CD4-positive, alpha-beta memory T cell (primary cell): ENCODE data around the gene RSPRY1. TPM values are rescaled to one million over a fixed set of nuclear protein-coding genes. Genes with fewer than 3 reads are reported as not detected.

Source experiments
- CTCF ChIA-PET: fragments of 350-600 bp; sonication (Branson Sonifier 250); formaldehyde crosslinking; loops from one replicate; lab custom pipeline; 2021; ENCODE audit warnings: inconsistent platforms; ENCODE audit not compliant: partially characterized antibody; lab: Charles Lee
- POLR2A ChIA-PET: fragments of 350-600 bp; sonication (Branson Sonifier 250); formaldehyde crosslinking; loops from one replicate; lab custom pipeline; 2021; ENCODE audit not compliant: partially characterized antibody; lab: Charles Lee
- DNase-seq, 5 donors: peaks; one replicate each; pipeline versions ENCODE4 v3.0.0 to v3.0.0-alpha.2; 2020 to 2022; ENCODE audit warnings: mixed read lengths in 1 of 5
- H3K27ac ChIP-seq: one replicate; pipeline ENCODE4 v1.7.0; 2013; ENCODE audit warnings: low read depth, low read length
- H3K27me3 ChIP-seq: 2 replicates; pipeline ENCODE4 v1.7.0; 2013; ENCODE audit warnings: mild to moderate bottlenecking, low read length, moderate library complexity; ENCODE audit not compliant: insufficient read depth
- H3K36me3 ChIP-seq: 2 replicates; pipeline ENCODE4 v1.7.0; 2013; ENCODE audit warnings: mild to moderate bottlenecking, low read length, moderate library complexity; ENCODE audit not compliant: insufficient read depth
- H3K4me1 ChIP-seq: 2 replicates; pipeline ENCODE4 v1.7.0; 2013; ENCODE audit warnings: mild to moderate bottlenecking, low read length, moderate library complexity; ENCODE audit not compliant: insufficient read depth
- H3K4me3 ChIP-seq, 2 donors: one replicate each; pipeline ENCODE4 v1.7.0; 2013; ENCODE audit warnings: low read length in 2 of 2, mild to moderate bottlenecking in 1 of 2
- H3K9me3 ChIP-seq, 2 donors: one replicate each; pipeline ENCODE4 v1.7.0; 2013; ENCODE audit warnings: low read length in 2 of 2, control low read depth in 1 of 2; ENCODE audit not compliant: control insufficient read depth in 1 of 2
- H3K27ac Mint-ChIP-seq, 7 donors: one replicate each; pipeline ENCODE4 v1.8.0; 2020 to 2021; ENCODE audit warnings: mixed read lengths in 7 of 7, mild to moderate bottlenecking in 6 of 7, inconsistent platforms in 3 of 7, moderate library complexity in 3 of 7
- H3K27me3 Mint-ChIP-seq, 2 donors: one replicate each; pipeline ENCODE4 v1.8.0; 2020 to 2021; ENCODE audit warnings: mixed read lengths in 2 of 2
- H3K36me3 Mint-ChIP-seq, 2 donors: one replicate each; pipeline ENCODE4 v1.8.0; 2020 to 2021; ENCODE audit warnings: mixed read lengths in 2 of 2, inconsistent platforms in 1 of 2, mild to moderate bottlenecking in 1 of 2
- H3K4me1 Mint-ChIP-seq, 4 donors: one replicate each; pipeline ENCODE4 v1.8.0; 2020 to 2021; ENCODE audit warnings: mixed read lengths in 4 of 4, mild to moderate bottlenecking in 1 of 4
- H3K4me3 Mint-ChIP-seq, 8 donors: one replicate each; pipeline ENCODE4 v1.8.0; 2020 to 2021; ENCODE audit warnings: mixed read lengths in 8 of 8, mild to moderate bottlenecking in 7 of 8, moderate library complexity in 6 of 8, inconsistent platforms in 3 of 8
- H3K9me3 Mint-ChIP-seq, 8 donors: one replicate each; pipeline ENCODE4 v1.8.0; 2020 to 2021; ENCODE audit warnings: mixed read lengths in 8 of 8, mild to moderate bottlenecking in 5 of 8, inconsistent platforms in 3 of 8, moderate library complexity in 1 of 8
- intact Hi-C: fragments of 100-400 bp; cut with micrococcal nuclease; formaldehyde crosslinking; loops from one replicate; pipeline ENCODE4 v1.15.1; 2023
- polyA plus RNA-seq, 2 donors: library from polyadenylated mRNA; unstranded; fragments of 300-500 nt; fragmentation: Illumina TruSeq; gene quantifications; one replicate each; pipeline ENCODE4 v1.2.3, GENCODE V29; 2021
- total RNA-seq, 2 experiments: library from RNA; stranded (reverse); gene quantifications; one replicate each; pipeline ENCODE4 v1.2.3, GENCODE V29; 2021

Gene RSPRY1
- total and polyA plus RNA-seq, 4 experiments from 2014 or later: 28.5 to 38.0 (median 33.4) TPM

DNA sequence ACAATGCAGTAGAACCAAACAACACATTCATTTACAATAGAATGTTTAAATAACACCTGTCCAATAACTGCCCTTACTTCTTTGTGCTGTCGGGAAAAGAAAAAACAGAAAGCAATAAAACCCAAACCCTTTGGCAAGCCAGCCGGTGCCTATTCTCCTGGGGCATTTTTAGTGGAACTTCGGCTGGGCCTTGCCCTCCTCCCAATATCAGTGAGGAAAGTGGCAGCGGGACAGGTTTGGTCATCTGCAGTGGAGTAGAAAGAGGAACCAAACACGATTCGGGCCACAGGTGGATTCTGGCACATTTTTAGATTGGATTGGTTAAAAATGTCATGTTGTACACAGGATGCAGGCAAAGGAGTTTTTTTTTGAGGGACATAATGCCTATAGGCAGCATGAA, 32.3 kb upstream of the RSPRY1 start:
- H3K27ac Mint-ChIP-seq: no peak overlapping the region
- Histone ChIP-seq H3K27ac (no peak overlapping the region), H3K36me3 (peaks cover 21% of the 10 kb centered on the region), H3K4me3 (no peak overlapping the region), H3K27me3 (no peaks in the 10 kb centered on the region), H3K4me1 (no peaks in the 10 kb centered on the region), H3K9me3 (no peaks in the 10 kb centered on the region)
- ChIA-PET POLR2A (interaction anchor here (2.4 kb wide), 1 partner anchor 12 kb away, joined by 6 read pairs; no protein-coding TSS in a partner anchor), CTCF (no interaction called here)
- H3K9me3 Mint-ChIP-seq: no peaks in the 10 kb centered on the region
- peaks cover 54 to 62% of the 10 kb centered on the region in 2 donors for H3K36me3 Mint-ChIP-seq
- no peak for DNase-seq
- intact Hi-C loops: no loop called here
- H3K27me3 Mint-ChIP-seq: no peaks in the 10 kb centered on the region
- no peak overlapping the region for H3K4me3 Mint-ChIP-seq
- H3K4me1 Mint-ChIP-seq: peaks cover 9 to 16% (median 11%) of the 10 kb centered on the region in 4 donors

DNA sequence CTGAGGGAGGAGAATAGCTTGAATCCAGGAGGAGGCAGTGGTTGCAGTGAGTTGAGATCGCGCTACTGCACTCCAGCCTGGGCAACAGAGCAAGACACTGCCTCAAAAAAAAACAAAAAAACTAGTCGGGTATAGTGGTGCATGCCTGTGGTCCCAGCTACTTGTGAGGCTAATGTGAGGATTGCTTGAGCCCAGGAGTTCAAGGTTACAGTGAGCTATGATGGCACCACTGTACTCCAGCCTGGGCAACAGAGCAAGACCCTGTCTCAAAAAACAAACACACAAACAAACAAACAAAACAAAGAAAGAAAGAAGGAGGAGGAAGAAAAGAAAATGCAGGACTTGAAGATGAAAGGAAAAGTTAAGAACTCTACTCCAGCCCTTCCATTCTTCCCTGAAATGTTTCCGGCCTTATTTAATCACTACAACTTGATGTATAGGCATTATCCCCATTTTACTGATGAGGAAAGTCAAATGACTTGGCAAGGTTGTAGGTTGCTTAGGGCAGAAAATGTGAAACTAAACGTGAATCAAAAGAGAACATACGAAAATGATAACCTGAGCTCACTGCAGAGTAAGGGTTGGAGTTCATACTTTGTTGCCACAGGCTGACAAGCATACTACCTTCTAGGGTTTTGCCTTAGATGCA, 30.3 kb upstream of the RSPRY1 start:
- no peaks in the 10 kb centered on the region for H3K9me3 ChIP-seq
- no peak overlapping the region for H3K4me3 ChIP-seq
- no peaks in the 10 kb centered on the region for H3K9me3 Mint-ChIP-seq
- intact Hi-C loops: no loop called here
- ChIA-PET POLR2A (no interaction called here), CTCF (interaction anchor here (0.7 to 2.2 kb wide), 2 partner anchors 71 to 239 kb away, joined by 3 to 5 read pairs; no protein-coding TSS in a partner anchor)
- peaks cover 9 to 16% (median 13%) of the 10 kb centered on the region in 4 donors for H3K4me1 Mint-ChIP-seq
- H3K4me1 ChIP-seq: no peaks in the 10 kb centered on the region
- H3K27me3 Mint-ChIP-seq: no peaks in the 10 kb centered on the region
- no peak overlapping the region for H3K4me3 Mint-ChIP-seq
- H3K36me3 Mint-ChIP-seq: peaks cover 63 to 78% of the 10 kb centered on the region in 2 donors
- H3K27ac ChIP-seq: no peak overlapping the region
- H3K27ac Mint-ChIP-seq: peak overlapping the region in 4 of 7 donors; percentile 59 to 71 (median 62)
- peaks cover 36% of the 10 kb centered on the region for H3K36me3 ChIP-seq
- H3K27me3 ChIP-seq: no peaks in the 10 kb centered on the region
- no peak for DNase-seq

DNA sequence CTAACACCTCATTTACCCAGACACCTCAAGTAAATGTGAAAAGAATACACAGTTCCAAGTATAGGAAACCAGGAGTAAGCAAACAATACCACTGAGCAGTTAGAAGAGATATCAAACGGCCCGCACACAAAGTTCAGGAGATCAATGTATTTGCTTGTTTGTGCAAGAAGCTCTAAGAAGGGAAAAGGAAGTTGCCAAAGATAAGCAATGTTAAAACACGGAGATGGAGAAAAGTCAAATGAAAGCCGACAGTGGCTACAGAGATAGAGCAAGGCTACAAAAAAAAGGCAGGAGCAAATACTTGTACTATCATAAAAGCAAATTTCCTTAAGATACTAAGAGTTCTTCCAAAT, 29.8 kb upstream of the RSPRY1 start:
- ChIA-PET POLR2A (no interaction called here), CTCF (interaction anchor here (2.2 kb wide), 1 partner anchor 72 kb away, joined by 5 read pairs; no protein-coding TSS in a partner anchor)
- Histone ChIP-seq H3K36me3 (peaks cover 36% of the 10 kb centered on the region), H3K27me3 (no peaks in the 10 kb centered on the region), H3K4me1 (no peaks in the 10 kb centered on the region), H3K9me3 (no peaks in the 10 kb centered on the region), H3K27ac (no peak overlapping the region), H3K4me3 (no peak overlapping the region)
- Mint-ChIP-seq H3K27ac (peak overlapping the region in 3 of 7 donors; percentile 0 to 69 (median 23)), H3K4me3 (no peak overlapping the region), H3K27me3 (no peaks in the 10 kb centered on the region), H3K9me3 (no peaks in the 10 kb centered on the region), H3K36me3 (peaks cover 63 to 77% of the 10 kb centered on the region in 2 donors), H3K4me1 (peaks cover 9 to 16% (median 14%) of the 10 kb centered on the region in 4 donors)
- no peak for DNase-seq
- intact Hi-C loops: no loop called here

- Mint-ChIP-seq H3K27ac (peak overlapping the region in 1 of 7 donors; percentile 8), H3K4me3 (no peak overlapping the region), H3K9me3 (no peaks in the 10 kb centered on the region), H3K4me1 (peaks cover 8 to 11% (median 9%) of the 10 kb centered on the region in 4 donors), H3K36me3 (peaks cover 61 to 70% of the 10 kb centered on the region in 2 donors), H3K27me3 (no peaks in the 10 kb centered on the region)
- ChIA-PET POLR2A (no interaction called here), CTCF (no interaction called here)
- Histone ChIP-seq H3K27ac (no peak overlapping the region), H3K4me1 (no peaks in the 10 kb centered on the region), H3K9me3 (no peaks in the 10 kb centered on the region), H3K27me3 (no peaks in the 10 kb centered on the region), H3K4me3 (no peak overlapping the region), H3K36me3 (peaks cover 36% of the 10 kb centered on the region)
- no peak for DNase-seq
- intact Hi-C loops: no loop called here
Measured at GRCh38 chr16:57157533-57157932, 28.6 kb upstream of the RSPRY1 start.

GRCh38 chr16:57159447-57159846, 26.7 kb upstream of the RSPRY1 start:
- peaks cover 37% of the 10 kb centered on the region for H3K36me3 ChIP-seq
- POLR2A ChIA-PET: no interaction called here
- no peak overlapping the region for H3K4me3 Mint-ChIP-seq
- DNase-seq: no peak
- H3K4me1 Mint-ChIP-seq: peaks cover 7 to 10% (median 10%) of the 10 kb centered on the region in 4 donors
- H3K4me1 ChIP-seq: no peaks in the 10 kb centered on the region
- no peak overlapping the region for H3K4me3 ChIP-seq
- H3K27me3 Mint-ChIP-seq: no peaks in the 10 kb centered on the region
- H3K36me3 Mint-ChIP-seq: peaks cover 54 to 65% of the 10 kb centered on the region in 2 donors
- no peaks in the 10 kb centered on the region for H3K27me3 ChIP-seq
- H3K9me3 Mint-ChIP-seq: no peaks in the 10 kb centered on the region
- no peak overlapping the region for H3K27ac Mint-ChIP-seq
- no peak overlapping the region for H3K27ac ChIP-seq
- H3K9me3 ChIP-seq: no peaks in the 10 kb centered on the region
- CTCF ChIA-PET: interaction anchor here (1.3 kb wide), 1 partner anchor 11 kb away, joined by 3 read pairs; no protein-coding TSS in a partner anchor
- intact Hi-C loops: no loop called here

GRCh38 chr16:57163842-57164241, 22.3 kb upstream of the RSPRY1 start:
- Histone ChIP-seq H3K36me3 (peaks cover 47% of the 10 kb centered on the region), H3K27ac (no peak overlapping the region), H3K4me3 (no peak overlapping the region), H3K9me3 (no peaks in the 10 kb centered on the region), H3K4me1 (peaks cover 5% of the 10 kb centered on the region), H3K27me3 (no peaks in the 10 kb centered on the region)
- DNase-seq: no peak
- intact Hi-C loops: loop anchor here (2.0 kb wide), 1 partner anchor 19 kb away; no protein-coding TSS in a partner anchor
- Mint-ChIP-seq H3K4me1 (peaks cover 9 to 16% (median 14%) of the 10 kb centered on the region in 4 donors), H3K36me3 (peaks cover 41 to 61% of the 10 kb centered on the region in 2 donors), H3K9me3 (no peaks in the 10 kb centered on the region), H3K27ac (no peak overlapping the region), H3K4me3 (no peak overlapping the region), H3K27me3 (no peaks in the 10 kb centered on the region)
- ChIA-PET CTCF (interaction anchor here (0.6 to 1.9 kb wide), 3 partner anchors 20 to 80 kb away, joined by 3 to 7 read pairs (median 3); no protein-coding TSS in a partner anchor), POLR2A (no interaction called here)

- Mint-ChIP-seq H3K9me3 (no peaks in the 10 kb centered on the region), H3K27me3 (no peaks in the 10 kb centered on the region), H3K36me3 (peaks cover 35 to 60% of the 10 kb centered on the region in 2 donors), H3K4me3 (no peak overlapping the region), H3K27ac (no peak overlapping the region), H3K4me1 (peaks cover 9 to 16% (median 13%) of the 10 kb centered on the region in 4 donors)
- Histone ChIP-seq H3K27ac (no peak overlapping the region), H3K9me3 (no peaks in the 10 kb centered on the region), H3K27me3 (no peaks in the 10 kb centered on the region), H3K36me3 (peaks cover 47% of the 10 kb centered on the region), H3K4me1 (peaks cover 5% of the 10 kb centered on the region), H3K4me3 (no peak overlapping the region)
- DNase-seq: no peak
- POLR2A ChIA-PET: no interaction called here
- intact Hi-C loops: loop anchor here (5.0 kb wide), 1 partner anchor 38 kb away; no protein-coding TSS in a partner anchor
- CTCF ChIA-PET: interaction anchor here (1.8 to 2.6 kb wide), 3 partner anchors 18 to 73 kb away, joined by 3 to 20 read pairs (median 4); partner anchors contain the start of gene CPNE2
Measured at GRCh38 chr16:57165483-57165882, 20.6 kb upstream of the RSPRY1 start.
